Right renal pelvis (tissue), 4 donors: ENCODE measurements around the gene GRM8. TPM values are rescaled to one million over a fixed set of nuclear protein-coding genes. Genes with fewer than 3 reads are reported as not detected.
"Not testable (repeated sequence)": the region's sequence is repeated elsewhere in the genome, so short reads cannot be mapped to it uniquely, and the experiment has no call there.

Source experiments
- DNase-seq, 4 donors: peaks; one replicate each; pipeline ENCODE4 v3.0.0-alpha.2; 2013; ENCODE audit warnings: low read depth in 4 of 4, low spot score in 3 of 4, missing footprints in 1 of 4
- polyA plus RNA-seq, 4 donors: library from polyadenylated mRNA; unstranded; fragments of 120-200 nt; gene quantifications; one replicate each; pipeline ENCODE4 v1.2.1, GENCODE V29; 2013; ENCODE audit not compliant: insufficient read length in 4 of 4

Gene GRM8
- polyA plus RNA-seq, 4 donors = 7.0 to 10.0 (median 8.9) TPM

- no peak for DNase-seq
Measured at GRCh38 chr7:126839624-126840023, 413.1 kb downstream of the GRM8 start.

DNA sequence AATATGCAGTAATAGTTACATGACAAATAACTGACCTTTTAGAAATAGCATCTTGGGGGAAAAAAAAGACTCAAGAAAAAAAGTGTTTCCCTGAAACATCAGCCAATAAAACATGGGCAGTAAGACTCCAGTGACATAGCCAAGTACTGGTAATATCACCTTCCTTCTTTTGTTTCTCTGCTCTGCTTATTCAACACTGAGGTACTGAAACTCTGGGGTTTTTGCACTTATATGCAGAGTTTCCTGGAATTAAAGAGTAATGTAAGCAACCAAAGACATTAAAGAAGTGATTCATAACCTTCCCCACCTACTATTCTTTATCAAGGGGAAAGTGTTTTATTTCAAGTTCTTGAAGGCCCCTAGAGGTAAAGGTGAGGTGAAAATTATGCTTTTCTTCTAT lies 414.5 kb downstream of the GRM8 start:
- DNase-seq = no peak

DNA sequence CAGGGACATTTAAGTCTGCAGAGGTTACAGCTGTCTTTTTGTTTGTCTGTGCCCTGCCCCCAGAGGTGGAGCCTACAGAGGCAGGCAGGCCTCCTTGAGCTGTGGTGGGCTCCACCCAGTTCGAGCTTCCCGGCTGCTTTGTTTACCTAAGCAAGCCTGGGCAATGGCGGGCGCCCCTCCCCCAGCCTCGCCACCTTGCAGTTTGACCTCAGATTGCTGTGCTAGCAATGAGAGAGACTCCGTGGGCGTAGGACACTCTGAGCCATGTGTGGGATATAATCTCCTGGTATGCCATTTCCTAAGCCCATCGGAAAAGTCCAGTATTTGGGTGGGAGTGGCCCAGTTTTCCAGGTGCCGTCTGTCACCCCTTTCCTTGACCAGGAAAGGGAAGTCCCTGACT lies 421.5 kb downstream of the GRM8 start:
- DNase-seq = not testable (repeated sequence)

GRCh38 chr7:126820925-126821324 lies 431.8 kb downstream of the GRM8 start:
- no peak for DNase-seq

- no peak for DNase-seq
Measured at GRCh38 chr7:126819197-126819484, 433.6 kb downstream of the GRM8 start.

DNA sequence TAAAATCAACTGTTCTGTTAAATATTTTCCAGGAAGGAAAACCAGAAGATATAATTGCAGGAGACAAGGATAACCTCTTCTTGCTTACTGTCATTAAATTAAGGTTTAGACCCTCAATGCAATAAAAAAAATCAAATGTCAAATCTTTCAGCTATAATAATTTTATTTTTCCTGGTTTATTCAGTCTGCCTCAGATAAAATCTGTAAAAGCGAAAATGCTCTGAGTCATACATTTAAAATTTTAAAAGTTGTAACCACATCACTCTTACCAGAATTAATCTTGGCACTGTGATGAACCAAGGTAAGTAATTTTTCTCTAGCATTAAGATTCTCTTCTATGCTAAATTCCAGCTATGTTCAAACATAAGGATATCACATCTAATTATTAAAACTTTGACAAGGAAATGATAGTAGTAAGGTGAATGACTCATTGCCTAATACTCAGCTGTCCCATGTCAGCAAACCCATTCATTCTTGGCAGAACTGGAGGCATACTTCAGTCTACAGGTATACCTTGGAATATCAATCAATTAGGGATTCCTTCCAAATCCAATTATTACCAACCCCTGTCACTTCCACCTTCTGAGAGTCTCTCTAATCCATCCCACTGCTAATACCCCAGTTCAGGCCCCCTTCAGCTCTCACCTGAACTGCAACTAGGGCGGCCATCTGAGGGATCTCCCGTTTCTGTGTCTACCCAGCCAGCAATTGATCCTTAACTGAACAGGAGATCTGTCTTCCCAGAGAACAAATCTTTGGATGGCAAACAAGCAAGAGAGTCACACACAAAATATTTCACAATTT lies 434.1 kb downstream of the GRM8 start:
- DNase-seq = no peak

DNA sequence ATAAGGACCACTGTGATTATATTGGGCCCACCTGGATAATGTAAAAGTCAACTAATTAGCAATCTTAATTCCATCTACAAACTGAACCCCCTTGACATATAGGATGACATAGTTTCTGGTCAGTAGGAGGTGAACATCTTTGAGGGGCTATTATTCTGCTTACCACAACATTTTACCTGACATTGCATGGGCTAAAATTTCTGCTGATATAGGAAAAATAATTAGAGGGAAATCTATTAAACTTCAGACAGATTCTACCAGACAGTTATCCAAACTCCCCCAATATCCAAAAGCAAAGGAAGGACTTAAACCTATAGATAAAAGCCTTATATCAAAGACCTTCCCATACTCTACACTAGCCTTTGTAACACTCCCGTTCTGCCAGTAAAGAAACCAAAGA lies 443.6 kb downstream of the GRM8 start:
- no peak for DNase-seq

- DNase-seq = no peak
Measured at GRCh38 chr7:126806614-126807013, 446.1 kb downstream of the GRM8 start.

- no peak for DNase-seq
Measured at GRCh38 chr7:126805351-126805750, 447.4 kb downstream of the GRM8 start.

DNA sequence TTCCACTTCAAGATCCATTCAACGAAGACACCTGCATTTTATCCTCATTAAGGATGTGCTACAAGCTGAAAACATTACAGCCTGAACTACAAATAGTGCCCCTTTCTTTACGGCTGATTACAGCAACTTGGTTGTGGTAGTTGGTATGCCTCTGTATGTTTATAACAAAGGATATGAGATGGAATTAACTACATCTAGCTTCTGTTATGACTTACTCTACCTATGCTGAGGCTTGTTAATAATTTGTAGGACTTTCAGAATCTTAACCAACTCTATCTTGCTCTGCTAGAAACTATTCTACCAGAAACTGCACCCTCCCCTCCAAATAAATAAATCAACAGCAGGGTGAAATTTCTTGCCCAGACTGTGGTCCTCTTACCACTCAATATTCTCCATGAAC lies 448.1 kb downstream of the GRM8 start:
- no peak for DNase-seq

- no peak for DNase-seq
Measured at GRCh38 chr7:126803990-126804389, 448.8 kb downstream of the GRM8 start.

GRCh38 chr7:126803060-126803665 lies 449.6 kb downstream of the GRM8 start:
- peak; percentile 24 to 29 (median 26) for DNase-seq

- DNase-seq = no peak
Measured at GRCh38 chr7:126801733-126802132, 451.0 kb downstream of the GRM8 start.

- DNase-seq = no peak
Measured at GRCh38 chr7:126799541-126799940, 453.2 kb downstream of the GRM8 start.

GRCh38 chr7:126792521-126792920 lies 460.2 kb downstream of the GRM8 start:
- DNase-seq = no peak

GRCh38 chr7:126791306-126791705 lies 461.4 kb downstream of the GRM8 start:
- no peak for DNase-seq

DNA sequence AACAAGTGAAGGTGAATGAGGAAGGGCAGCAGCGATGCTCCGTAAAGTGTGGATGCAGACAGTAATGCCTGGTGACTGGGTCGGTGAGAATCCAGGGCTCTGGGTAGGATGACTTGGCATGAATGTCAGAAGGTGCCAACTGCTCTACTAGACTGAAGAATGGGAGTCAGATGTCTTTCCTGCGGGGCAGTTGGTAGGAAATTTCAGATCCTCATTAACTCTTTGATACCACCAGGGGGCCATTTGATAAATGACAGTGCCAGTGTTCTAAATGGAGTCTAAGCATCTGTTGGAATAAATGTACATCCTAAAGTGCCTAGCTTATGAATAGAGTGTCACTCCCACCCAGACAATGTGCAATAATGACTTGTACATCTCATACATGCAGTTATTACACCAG lies 462.0 kb downstream of the GRM8 start:
- DNase-seq = no peak

DNA sequence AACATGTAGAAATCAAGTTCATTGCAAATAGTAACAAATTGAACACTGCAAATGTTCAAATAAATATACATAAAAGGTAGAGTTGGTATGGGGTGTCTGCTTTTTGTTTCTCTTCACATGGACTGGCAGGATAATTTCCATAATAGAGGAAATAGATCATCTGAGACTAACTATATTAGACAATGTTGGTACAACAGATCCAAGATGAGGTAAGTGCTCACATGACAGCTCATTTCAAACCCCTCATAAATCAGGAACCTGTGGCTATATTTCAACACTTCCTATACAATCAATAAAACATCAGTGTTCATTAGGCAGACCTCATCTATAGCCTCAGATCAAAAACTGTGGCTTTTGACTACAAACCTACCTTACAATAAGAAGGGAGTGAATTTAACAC lies 469.1 kb downstream of the GRM8 start:
- DNase-seq = no peak

GRCh38 chr7:126780993-126781392 lies 471.7 kb downstream of the GRM8 start:
- DNase-seq = no peak

GRCh38 chr7:126778101-126778500 lies 474.6 kb downstream of the GRM8 start:
- no peak for DNase-seq

GRCh38 chr7:126776498-126776897 lies 476.2 kb downstream of the GRM8 start:
- no peak for DNase-seq

DNA sequence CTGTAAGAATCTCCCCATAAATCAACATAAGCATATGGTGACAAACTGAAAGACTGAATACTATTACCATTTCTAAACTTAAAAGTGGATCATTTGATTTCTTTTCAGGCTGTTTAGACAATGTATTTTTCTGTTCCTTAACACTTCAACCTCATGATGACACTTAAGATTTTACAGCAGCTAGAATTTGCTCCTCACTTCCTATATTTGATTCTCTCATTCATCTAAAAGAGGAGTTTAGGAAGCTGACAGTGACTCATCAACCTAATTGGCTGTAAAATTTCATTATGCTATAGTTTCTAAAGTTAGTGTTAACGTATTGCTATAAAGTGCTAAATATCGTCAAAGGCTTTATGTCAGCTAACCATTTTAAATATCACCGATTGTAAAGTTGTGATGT lies 478.7 kb downstream of the GRM8 start:
- no peak for DNase-seq

- DNase-seq = no peak
Measured at GRCh38 chr7:126768836-126769235, 483.9 kb downstream of the GRM8 start.
